CD4-positive, alpha-beta T cell treated with Interferon gamma for 1 hour (primary cell): ENCODE measurements around the gene TMEM87B.
"Not testable (repeated sequence)": the region's sequence is repeated elsewhere in the genome, so short reads cannot be mapped to it uniquely, and the experiment has no call there.

Experiments
- DNase-seq: peaks from one replicate; pipeline ENCODE4 v3.0.0-alpha.2; 2020

TMEM87B gene

GRCh38 chr2:112136096-112136495 lies 81.0 kb downstream of the TMEM87B start:
- DNase-seq: no peak

- no peak for DNase-seq
Observed at GRCh38 chr2:112137516-112138158, 82.6 kb downstream of the TMEM87B start.

GRCh38 chr2:112138159-112139032 lies 83.3 kb downstream of the TMEM87B start, which contains the start of gene FBLN7:
Gene FBLN7 (plus strand): TSS chr2:112138385. CDS start chr2:112138656, 271 bp downstream.
- DNase-seq: no peak

GRCh38 chr2:112139033-112139614 lies 84.1 kb downstream of the TMEM87B start:
- not testable (repeated sequence) for DNase-seq

GRCh38 chr2:112139661-112140204 lies 84.7 kb downstream of the TMEM87B start:
- DNase-seq: not testable (repeated sequence)

- no peak for DNase-seq
Observed at GRCh38 chr2:112140205-112140802, 85.2 kb downstream of the TMEM87B start.

GRCh38 chr2:112140899-112141625 lies 86.0 kb downstream of the TMEM87B start:
- DNase-seq: no peak

- no peak for DNase-seq
Observed at GRCh38 chr2:112141626-112142007, 86.5 kb downstream of the TMEM87B start.

GRCh38 chr2:112142525-112143078 lies 87.5 kb downstream of the TMEM87B start:
- DNase-seq: no peak

- no peak for DNase-seq
Observed at GRCh38 chr2:112143150-112143549, 88.1 kb downstream of the TMEM87B start.

- no peak for DNase-seq
Observed at GRCh38 chr2:112144966-112145365, 89.9 kb downstream of the TMEM87B start.

- no peak for DNase-seq
Observed at GRCh38 chr2:112147382-112148168, 92.5 kb downstream of the TMEM87B start.

- no peak for DNase-seq
Observed at GRCh38 chr2:112148477-112148876, 93.4 kb downstream of the TMEM87B start.

- no peak for DNase-seq
Observed at GRCh38 chr2:112149194-112149593, 94.1 kb downstream of the TMEM87B start.

- no peak for DNase-seq
Observed at GRCh38 chr2:112149866-112150435, 94.9 kb downstream of the TMEM87B start.

- DNase-seq: no peak
Observed at GRCh38 chr2:112150447-112150846, 95.4 kb downstream of the TMEM87B start.

- DNase-seq: no peak
Observed at GRCh38 chr2:112150851-112151250, 95.8 kb downstream of the TMEM87B start.

GRCh38 chr2:112151271-112151670 lies 96.2 kb downstream of the TMEM87B start:
- no peak for DNase-seq

GRCh38 chr2:112151701-112152440 lies 96.8 kb downstream of the TMEM87B start:
- no peak for DNase-seq
